GM21390 (cell line): ENCODE measurements around the gene PRDM16.

Source experiments
- ATAC-seq: cut with Tn5 transposase; IDR thresholded peaks from one replicate; pipeline ENCODE4 v1.9.1; 2021; ENCODE audit not compliant: unreplicated experiment

The PRDM16 gene

GRCh38 chr1:3381901-3382300, 312.9 kb downstream of the PRDM16 start:
- ATAC-seq: no peak

- ATAC-seq: no peak
Observed at GRCh38 chr1:3382326-3383057, 313.5 kb downstream of the PRDM16 start.

DNA sequence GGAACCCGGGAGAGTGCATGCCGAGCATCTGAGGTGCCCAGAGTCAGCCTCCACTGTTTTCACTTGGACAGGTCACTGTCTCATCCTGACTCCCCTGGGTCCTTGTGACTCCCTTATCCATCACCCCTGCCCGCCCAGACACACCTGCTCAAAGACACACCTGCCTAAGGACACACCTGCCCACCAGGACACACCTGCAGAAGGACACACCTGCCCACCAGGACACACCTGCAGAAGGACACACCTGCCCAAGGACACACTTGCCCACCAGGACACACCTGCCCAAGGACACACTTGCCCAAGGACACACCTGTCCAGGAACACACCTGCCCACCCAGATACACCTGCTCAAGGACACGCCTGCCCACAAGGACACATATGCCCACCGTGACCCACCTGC, 314.7 kb downstream of the PRDM16 start:
- no peak for ATAC-seq

DNA sequence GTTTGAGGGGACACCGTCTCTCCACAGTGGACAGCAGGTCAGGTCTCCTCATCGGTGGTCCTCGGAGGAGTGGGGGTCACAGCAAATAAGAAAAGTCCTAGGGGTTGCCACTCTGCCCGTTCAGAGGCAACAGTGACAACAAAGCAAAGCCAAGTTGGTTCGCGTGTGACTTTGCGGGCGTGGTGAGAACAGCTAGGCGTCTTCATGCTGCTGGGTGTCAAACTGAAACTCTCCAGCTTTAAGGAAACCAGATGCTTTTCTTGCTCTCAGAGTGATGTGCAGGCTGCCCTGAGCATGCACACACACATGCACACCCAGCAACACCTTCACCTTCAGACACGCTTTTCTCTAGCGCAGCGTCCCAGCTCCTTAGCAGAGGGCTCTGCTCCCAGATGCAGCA, 315.4 kb downstream of the PRDM16 start:
- ATAC-seq: no peak

- ATAC-seq: no peak
Observed at GRCh38 chr1:3386205-3387002, 317.4 kb downstream of the PRDM16 start.

DNA sequence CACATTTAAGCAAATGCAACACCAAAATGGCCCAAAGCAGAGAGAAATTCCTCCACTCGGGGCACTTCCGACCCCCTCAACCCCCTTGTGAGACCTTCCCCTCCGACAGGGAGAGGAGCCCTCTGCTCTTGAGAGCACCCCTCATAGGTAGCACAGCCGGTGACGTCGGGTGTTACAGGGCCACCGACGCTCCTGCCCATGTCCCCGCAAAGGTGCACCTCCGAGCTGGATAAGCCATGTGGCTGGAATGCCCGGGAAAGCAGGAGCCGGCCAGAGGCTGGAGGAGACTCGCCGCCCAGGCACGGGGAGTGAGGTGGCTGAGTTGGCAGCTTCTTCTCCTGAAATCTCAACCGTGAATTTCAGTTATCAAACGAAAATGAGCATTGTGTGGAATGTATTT, 318.4 kb downstream of the PRDM16 start:
- no peak for ATAC-seq

- ATAC-seq: no peak
Observed at GRCh38 chr1:3389093-3389833, 320.3 kb downstream of the PRDM16 start.

- no peak for ATAC-seq
Observed at GRCh38 chr1:3390291-3390690, 321.3 kb downstream of the PRDM16 start.

DNA sequence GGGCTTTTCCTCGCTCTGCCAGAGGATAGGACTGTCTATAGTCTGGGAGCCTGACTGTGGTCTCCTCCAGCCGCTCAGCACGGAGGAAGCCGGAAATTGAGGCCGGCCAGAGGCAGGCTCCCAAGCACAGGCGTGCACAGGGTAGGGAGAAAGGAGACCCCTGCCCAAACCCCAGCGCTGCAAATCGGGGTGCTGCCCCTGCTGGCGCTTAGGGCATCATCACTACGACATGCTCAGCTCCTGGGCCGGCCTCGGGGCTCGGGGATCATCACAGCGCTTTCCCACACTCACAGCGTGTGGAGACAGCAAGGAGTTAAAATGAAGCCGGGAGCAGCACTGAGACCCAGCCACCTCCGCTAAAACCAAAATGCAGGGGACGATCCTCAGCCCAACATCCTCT, 322.7 kb downstream of the PRDM16 start:
- no peak for ATAC-seq

- ATAC-seq: no peak
Observed at GRCh38 chr1:3393024-3393986, 324.3 kb downstream of the PRDM16 start.

DNA sequence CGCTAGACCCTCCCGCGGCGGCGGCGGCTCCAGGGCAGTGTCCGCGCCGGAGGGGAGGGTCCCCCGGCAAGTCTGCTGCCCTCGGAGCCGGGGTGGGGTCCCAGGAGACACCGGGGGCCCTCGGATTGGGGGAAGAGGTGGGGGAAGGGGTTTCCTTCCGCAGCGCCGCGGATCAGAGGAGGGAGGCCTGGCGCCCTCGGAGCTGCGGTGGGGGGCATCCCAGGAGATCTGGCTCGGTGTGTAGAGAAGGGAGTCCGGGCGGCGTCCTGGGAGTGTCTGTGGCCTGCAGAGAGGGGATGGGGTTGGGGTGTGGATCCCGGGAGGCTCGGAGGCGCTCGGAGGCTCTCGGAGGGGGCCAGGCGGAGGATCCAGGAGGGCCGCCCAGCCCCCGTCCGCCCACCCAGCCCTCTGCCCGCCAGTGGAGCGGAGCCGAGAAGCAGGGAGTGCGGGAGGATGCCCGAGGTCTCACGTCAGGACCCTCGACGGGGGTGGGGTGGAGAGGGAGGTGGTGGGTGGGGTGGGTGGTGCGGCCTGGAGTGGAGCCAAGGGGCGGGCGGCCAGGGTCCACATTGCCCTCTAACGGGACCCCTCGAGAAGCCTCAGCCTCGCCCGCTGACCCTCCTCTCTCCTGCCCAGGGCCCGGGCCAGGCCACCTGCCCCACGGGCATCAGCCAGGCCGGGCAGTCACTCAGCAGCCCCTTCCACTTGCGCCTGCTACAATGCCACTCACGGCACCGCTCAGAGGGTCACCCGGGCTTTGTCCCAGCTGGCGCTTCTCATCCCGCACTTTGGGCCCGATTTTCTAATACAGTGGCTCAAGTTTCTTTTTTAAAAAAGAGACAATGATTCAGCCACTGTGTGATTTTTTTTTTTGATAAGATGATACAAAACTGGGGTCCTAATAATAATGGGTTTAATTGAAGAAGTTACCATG, 325.3 kb downstream of the PRDM16 start:
- ATAC-seq: no peak

GRCh38 chr1:3396411-3396810, 327.4 kb downstream of the PRDM16 start:
- ATAC-seq: no peak

GRCh38 chr1:3397311-3397710, 328.3 kb downstream of the PRDM16 start:
- ATAC-seq: no peak

DNA sequence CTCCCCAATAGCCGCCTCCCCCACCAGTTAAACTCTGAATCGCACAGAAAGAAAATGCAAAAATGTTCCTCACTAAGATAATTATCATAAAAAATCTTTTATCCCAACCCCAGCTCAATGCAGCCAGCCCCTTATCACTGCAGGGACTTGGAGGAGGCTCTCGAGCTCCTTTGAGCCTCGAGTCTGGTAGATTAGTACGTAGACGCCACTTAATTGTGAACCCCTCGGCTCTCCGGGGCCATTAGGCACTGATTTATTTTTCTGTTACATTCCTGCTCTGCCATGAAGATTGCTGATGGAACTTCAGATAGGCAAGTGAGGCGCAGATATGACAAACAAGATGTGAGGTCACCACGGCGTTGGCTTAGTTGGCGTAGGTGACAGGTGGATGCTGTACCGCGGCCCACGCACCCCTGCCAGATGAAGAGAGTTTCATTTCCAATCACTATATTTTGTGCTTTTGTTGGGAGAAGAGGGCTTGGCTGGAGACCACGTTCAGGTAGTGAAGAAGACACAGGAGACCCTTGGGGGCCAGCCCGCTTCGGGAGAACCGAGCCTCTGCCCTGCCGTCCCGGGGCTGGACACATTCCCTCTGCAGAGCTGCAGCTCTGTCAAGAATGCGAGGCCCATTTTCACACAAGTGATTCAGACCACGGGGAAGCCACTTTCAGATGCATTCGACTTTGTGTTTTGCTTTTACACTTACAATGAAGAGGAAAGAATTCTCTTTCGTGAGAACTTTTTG, 329.6 kb downstream of the PRDM16 start:
- ATAC-seq: no peak

- no peak for ATAC-seq
Observed at GRCh38 chr1:3399732-3400131, 330.7 kb downstream of the PRDM16 start.

- ATAC-seq: no peak
Observed at GRCh38 chr1:3401585-3402257, 332.7 kb downstream of the PRDM16 start.

GRCh38 chr1:3402258-3403010, 333.4 kb downstream of the PRDM16 start:
- ATAC-seq: no peak

GRCh38 chr1:3403011-3403345, 334.0 kb downstream of the PRDM16 start:
- no peak for ATAC-seq
